ENCODE results near the gene SSR4. TPM values are rescaled to one million over a fixed set of nuclear protein-coding genes. Genes with fewer than 3 reads are reported as not detected.

Gene SSR4
- total RNA-seq = 281 and 408 TPM in 2 replicates

GRCh38 chrX:153794018-153794896, at the start of gene SSR4, which contains the start of gene IDH3G:
Gene SSR4 (plus strand): TSS chrX:153794668. CDS start chrX:153794688, 20 bp downstream.
Gene IDH3G (minus strand): TSS chrX:153794375. CDS start chrX:153794326, 49 bp downstream.

GRCh38 chrX:153763989-153764755, 30.3 kb upstream of the SSR4 start, which contains the start of gene PLXNB3:
Gene PLXNB3 (plus strand): TSS chrX:153764249. CDS start chrX:153765536, 1,287 bp downstream.

GRCh38 chrX:153780678-153781427, 13.6 kb upstream of the SSR4 start, which contains the start of gene SRPK3:
Gene SRPK3 (plus strand): TSS chrX:153781041. CDS start chrX:153781087, 46 bp downstream.

GRCh38 chrX:153829799-153830639, 35.6 kb downstream of the SSR4 start, which contains the start of gene PDZD4:
Gene PDZD4 (minus strand): TSS chrX:153830544. CDS start chrX:153830298, 246 bp downstream.

Other genes starting within 250 kb of the SSR4 start
- gene CCNQ, start 195.5 kb upstream of the SSR4 start, total RNA-seq = 14.9 and 22.7 TPM in 2 replicates
- gene DUSP9, start 147.5 kb upstream of the SSR4 start, total RNA-seq = 0.12 TPM in 1 of 2 replicates, not detected in the other
- 0.20 and 0.25 TPM in 2 replicates for gene PNCK, start 120.9 kb upstream of the SSR4 start, total RNA-seq
- gene SLC6A8, start 106.7 kb upstream of the SSR4 start, total RNA-seq = 28.0 and 31.3 TPM in 2 replicates
- 116 and 122 TPM in 2 replicates for gene BCAP31, start 70.3 kb upstream of the SSR4 start, total RNA-seq
- gene ABCD1, start 69.8 kb upstream of the SSR4 start, total RNA-seq = 11.7 and 11.8 TPM in 2 replicates
- gene PLXNB3, start 30.4 kb upstream of the SSR4 start, total RNA-seq = 0.94 and 2.4 TPM in 2 replicates
- gene SRPK3, start 13.6 kb upstream of the SSR4 start, total RNA-seq = 0.12 TPM in 1 of 2 replicates, not detected in the other
- gene IDH3G, start 293 bp upstream of the SSR4 start, total RNA-seq = 82.2 and 117 TPM in 2 replicates
- gene PDZD4, start 35.9 kb downstream of the SSR4 start, total RNA-seq = 0.69 and 1.3 TPM in 2 replicates
- 0.05 TPM in 1 of 2 replicates, not detected in the other for gene L1CAM, start 91.5 kb downstream of the SSR4 start, total RNA-seq
- gene AVPR2, start 110.0 kb downstream of the SSR4 start, total RNA-seq = not detected in 2 replicates
- gene ARHGAP4, start 131.6 kb downstream of the SSR4 start, total RNA-seq = 0.31 and 3.9 TPM in 2 replicates
- gene NAA10, start 140.4 kb downstream of the SSR4 start, total RNA-seq = 46.2 and 49.9 TPM in 2 replicates
- 1.1 and 1.2 TPM in 2 replicates for gene RENBP, start 150.0 kb downstream of the SSR4 start, total RNA-seq
- 34.6 and 36.1 TPM in 2 replicates for gene HCFC1, start 177.2 kb downstream of the SSR4 start, total RNA-seq
- 11.1 and 12.6 TPM in 2 replicates for gene TMEM187, start 178.1 kb downstream of the SSR4 start, total RNA-seq
- gene IRAK1, start 225.2 kb downstream of the SSR4 start, total RNA-seq = 48.9 and 56.3 TPM in 2 replicates

Measured in cardiac ventricle fibroblast (primary cell).